H9 (cell line): Measurements from ENCODE around the gene APRT. TPM values are rescaled to one million over a fixed set of nuclear protein-coding genes. Genes with fewer than 3 reads are reported as not detected.

ENCODE experiments used
- DNase-seq: peaks from one replicate; pipeline ENCODE4 v3.0.0-alpha.2; 2017
- H2AFZ ChIP-seq: one replicate; pipeline ENCODE4 v1.6.1; 2013; ENCODE audit warnings: mild to moderate bottlenecking, low read length, control low read depth, moderate library complexity
- H2AK5ac ChIP-seq: 2 replicates; pipeline ENCODE4 v1.6.1; 2013; ENCODE audit warnings: low read length, control low read depth, mixed read lengths; ENCODE audit not compliant: insufficient read length
- H2BK120ac ChIP-seq: one replicate; pipeline ENCODE4 v1.6.1; 2013; ENCODE audit warnings: low read depth, mild to moderate bottlenecking, low read length, control low read depth, inconsistent platforms; ENCODE audit not compliant: poor library complexity, severe bottlenecking
- H2BK12ac ChIP-seq: 2 replicates; pipeline ENCODE4 v1.6.1; 2013; ENCODE audit warnings: low read length, control low read depth, mixed read lengths, low read depth; ENCODE audit not compliant: insufficient read length
- H2BK15ac ChIP-seq: 2 replicates; pipeline ENCODE4 v1.6.1; 2013; ENCODE audit warnings: low read depth, low read length, control low read depth
- H2BK20ac ChIP-seq: one replicate; pipeline ENCODE4 v1.6.1; 2013; ENCODE audit warnings: low read depth, mild to moderate bottlenecking, low read length, control low read depth, inconsistent platforms; ENCODE audit not compliant: poor library complexity, severe bottlenecking
- H2BK5ac ChIP-seq: 2 replicates; pipeline ENCODE4 v1.6.1; 2013; ENCODE audit warnings: low read length, control low read depth, mixed read lengths; ENCODE audit not compliant: insufficient read length
- H3K14ac ChIP-seq: 2 replicates; pipeline ENCODE4 v1.6.1; 2013; ENCODE audit warnings: low read length, control low read depth; ENCODE audit not compliant: insufficient read depth
- H3K18ac ChIP-seq: 2 replicates; pipeline ENCODE4 v1.6.1; 2013; ENCODE audit warnings: low read depth, mild to moderate bottlenecking, mixed read lengths, low read length, control low read depth; ENCODE audit not compliant: insufficient read length
- H3K23ac ChIP-seq: 2 replicates; pipeline ENCODE4 v1.6.1; 2013; ENCODE audit warnings: low read length, control low read depth, mixed read lengths, low read depth; ENCODE audit not compliant: insufficient read length
- H3K23me2 ChIP-seq: 2 replicates; pipeline ENCODE4 v1.6.1; 2013; ENCODE audit warnings: low read depth, mild to moderate bottlenecking, mixed read lengths, low read length, control low read depth; ENCODE audit not compliant: insufficient read length, poor library complexity, severe bottlenecking
- H3K27ac ChIP-seq: 2 replicates; pipeline ENCODE4 v1.5.1; 2013; ENCODE audit warnings: low read length, control low read depth, mixed read lengths, low read depth; ENCODE audit not compliant: insufficient read length
- H3K27me3 ChIP-seq: 2 replicates; pipeline ENCODE4 v1.6.1; 2013; ENCODE audit warnings: low read length, control low read depth, inconsistent platforms; ENCODE audit not compliant: insufficient read depth
- H3K4ac ChIP-seq: 2 replicates; pipeline ENCODE4 v1.6.1; 2013; ENCODE audit warnings: low read depth, mild to moderate bottlenecking, control low read depth, inconsistent platforms, low read length, moderate library complexity
- H3K4me1 ChIP-seq: 2 replicates; pipeline ENCODE4 v1.6.1; 2013; ENCODE audit warnings: low read length, control low read depth, inconsistent platforms; ENCODE audit not compliant: insufficient read depth
- H3K4me2 ChIP-seq: 2 replicates; pipeline ENCODE4 v1.6.1; 2013; ENCODE audit warnings: low read length, control low read depth, mixed read lengths; ENCODE audit not compliant: insufficient read length, insufficient read depth
- H3K56ac ChIP-seq: 2 replicates; pipeline ENCODE4 v1.6.1; 2013; ENCODE audit warnings: low read depth, mild to moderate bottlenecking, mixed read lengths, low read length, control low read depth; ENCODE audit not compliant: insufficient read length
- H3K79me1 ChIP-seq: 2 replicates; pipeline ENCODE4 v1.6.1; 2013; ENCODE audit warnings: low read depth, mild to moderate bottlenecking, moderate library complexity, low read length, control low read depth, inconsistent platforms; ENCODE audit not compliant: insufficient read depth, poor library complexity, severe bottlenecking
- H3K79me2 ChIP-seq: 2 replicates; pipeline ENCODE4 v1.6.1; 2013; ENCODE audit warnings: low read length, control low read depth, inconsistent platforms; ENCODE audit not compliant: insufficient read depth
- H3K9ac ChIP-seq: 2 replicates; pipeline ENCODE4 v1.6.1; 2013; ENCODE audit warnings: low read length, control low read depth, mixed read lengths; ENCODE audit not compliant: insufficient read length; ENCODE audit errors: extremely low read depth
- H3K9me3 ChIP-seq: one replicate; pipeline ENCODE4 v1.6.1; 2013; ENCODE audit warnings: low read depth, low read length, inconsistent platforms; ENCODE audit not compliant: control insufficient read depth
- H3T11ph ChIP-seq: one replicate; pipeline ENCODE4 v1.6.1; 2013; ENCODE audit warnings: mild to moderate bottlenecking, low read length, control low read depth, inconsistent platforms
- H4K20me1 ChIP-seq: one replicate; pipeline ENCODE4 v1.6.1; 2013; ENCODE audit not compliant: control insufficient read depth, insufficient read length, insufficient read depth
- H4K5ac ChIP-seq: 2 replicates; pipeline ENCODE4 v1.6.1; 2013; ENCODE audit warnings: low read depth, mild to moderate bottlenecking, mixed read lengths, low read length, control low read depth; ENCODE audit not compliant: insufficient read length
- H4K8ac ChIP-seq: replicated peaks from 2 replicates; pipeline ENCODE4 v1.6.1; 2013; ENCODE audit warnings: low read length, control low read depth, mixed read lengths, low read depth; ENCODE audit not compliant: insufficient read length
- H4K91ac ChIP-seq: 2 replicates; pipeline ENCODE4 v1.6.1; 2013; ENCODE audit warnings: low read depth, mild to moderate bottlenecking, moderate library complexity, mixed read lengths, low read length, control low read depth; ENCODE audit not compliant: insufficient read length
- H3K27ac Mint-ChIP-seq, 3 experiments: 2 replicates in 2 of 3; 3 replicates in 1 of 3; pipeline ENCODE4 v1.8.0; 2020 to 2021; ENCODE audit warnings: mixed read lengths in 3 of 3, mild to moderate bottlenecking in 1 of 3, moderate library complexity in 1 of 3
- H3K27me3 Mint-ChIP-seq: 2 replicates; pipeline ENCODE4 v1.8.0; 2021; ENCODE audit warnings: low read depth, mild to moderate bottlenecking, moderate library complexity, mixed read lengths
- H3K36me3 Mint-ChIP-seq, 3 experiments: 2 replicates in 2 of 3; 3 replicates in 1 of 3; pipeline ENCODE4 v1.8.0; 2020 to 2021; ENCODE audit warnings: low read depth in 3 of 3, mixed read lengths in 3 of 3; ENCODE audit not compliant: insufficient read depth in 1 of 3
- H3K4me1 Mint-ChIP-seq, 2 experiments: 2 replicates each; pipeline ENCODE4 v1.8.0; 2020; ENCODE audit warnings: mixed read lengths in 2 of 2
- H3K4me3 Mint-ChIP-seq, 2 experiments: 2 replicates in 1 of 2; 3 replicates in 1 of 2; pipeline ENCODE4 v1.8.0; 2020 to 2021; ENCODE audit warnings: mild to moderate bottlenecking in 2 of 2, mixed read lengths in 2 of 2, moderate library complexity in 1 of 2
- H3K9me3 Mint-ChIP-seq, 2 experiments: 2 replicates in 1 of 2; 3 replicates in 1 of 2; pipeline ENCODE4 v1.8.0; 2020; ENCODE audit warnings: mild to moderate bottlenecking in 2 of 2, mixed read lengths in 2 of 2, moderate library complexity in 1 of 2
- CTCF ChIP-seq: fragments of 200-600 bp; sonication (generic); conservative IDR thresholded peaks from 3 replicates; pipeline ENCODE4 v1.8.0; 2021; ENCODE audit warnings: antibody characterized with exemption, mild to moderate bottlenecking
- WGBS: extraction: QIAGEN DNeasy Blood & Tissue Kit; methylation state at CpG from one replicate; pipeline ENCODE4 v1.1.7; 2013; ENCODE audit warnings: missing lambda C conversion rate, low lambda C conversion rate, mixed read lengths; ENCODE audit not compliant: insufficient read length; ENCODE audit errors: extremely low coverage; 5-methylcytosine and 5-hydroxymethylcytosine counted together
- total RNA-seq: library from RNA; stranded (reverse); gene quantifications from 2 replicates; pipeline ENCODE4 v1.2.1, GENCODE V29; 2021

APRT gene
- total RNA-seq, 1 experiment from 2014 or later, result 246 TPM

- Histone ChIP-seq H3K56ac (no peak overlapping the region), H3K9me3 (no peaks in the 10 kb centered on the region), H3K4ac (no peak overlapping the region), H4K8ac (no peak overlapping the region), H2BK120ac (no peak overlapping the region), H3K23me2 (no peaks in the 10 kb centered on the region), H4K5ac (no peak overlapping the region), H2BK12ac (no peak overlapping the region), H3K14ac (no peak overlapping the region), H3K18ac (no peak overlapping the region), H3K79me2 (no peaks in the 10 kb centered on the region), H3K4me1 (no peaks in the 10 kb centered on the region), H3K27me3 (no peaks in the 10 kb centered on the region), H4K91ac (no peak overlapping the region), H3T11ph (no peak overlapping the region), H2AFZ (no peak overlapping the region), H4K20me1 (no peaks in the 10 kb centered on the region), H3K9ac (no peak overlapping the region), H2BK15ac (no peak overlapping the region), H3K23ac (no peak overlapping the region), H3K27ac (no peak overlapping the region), H2AK5ac (no peak overlapping the region), H3K79me1 (no peaks in the 10 kb centered on the region), H3K4me2 (no peak overlapping the region), H2BK5ac (no peak overlapping the region), H2BK20ac (no peak overlapping the region)
- TF ChIP-seq CTCF, result no peak
- DNase-seq, result no peak
- Mint-ChIP-seq H3K9me3 (no peaks in the 10 kb centered on the region), H3K27ac (no peak overlapping the region; a peak in 1 of 7 replicates), H3K4me1 (no peaks in the 10 kb centered on the region), H3K36me3 (peaks cover 4 to 16% (median 13%) of the 10 kb centered on the region in 3 experiments; a peak in 6 of 7 replicates), H3K4me3 (no peak overlapping the region), H3K27me3 (no peaks in the 10 kb centered on the region)
- WGBS, result no CpG with 5 or more reads among the region's 11 CpGs
Measured at GRCh38 chr16:88835383-88835782, 23.7 kb upstream of the APRT start.
